Memory B cell (primary cell): Measurements from ENCODE around the gene MARK3.

Experiments used
- ATAC-seq: fragments of 150-1000 bp; cut with Tn5 transposase; 2 replicates; pipeline ENCODE4 v1.10.0; 2021; ENCODE audit warnings: low read depth, mild to moderate bottlenecking, moderate library complexity
- DNase-seq, 2 donors: peaks; one replicate each; pipeline ENCODE4 v3.0.0; 2022; ENCODE audit warnings: low spot score in 2 of 2
- H3K27ac Mint-ChIP-seq: one replicate; pipeline ENCODE4 v1.8.0; 2022; ENCODE audit warnings: mild to moderate bottlenecking, moderate library complexity, mixed read lengths
- H3K27me3 Mint-ChIP-seq: one replicate; pipeline ENCODE4 v1.8.0; 2022; ENCODE audit warnings: mixed read lengths
- H3K36me3 Mint-ChIP-seq: one replicate; pipeline ENCODE4 v1.8.0; 2022; ENCODE audit warnings: mild to moderate bottlenecking, mixed read lengths
- H3K4me1 Mint-ChIP-seq: one replicate; pipeline ENCODE4 v1.8.0; 2022; ENCODE audit warnings: mixed read lengths
- H3K4me3 Mint-ChIP-seq: one replicate; pipeline ENCODE4 v1.8.0; 2022; ENCODE audit warnings: mild to moderate bottlenecking, moderate library complexity, mixed read lengths
- H3K9me3 Mint-ChIP-seq: one replicate; pipeline ENCODE4 v1.8.0; 2022; ENCODE audit warnings: mixed read lengths

The MARK3 gene

GRCh38 chr14:103541709-103542604, 156.7 kb downstream of the MARK3 start:
- H3K36me3 Mint-ChIP-seq, result no peaks in the 10 kb centered on the region
- ATAC-seq (no peak), DNase-seq (no peak)
- H3K4me1 Mint-ChIP-seq, result peaks cover 7% of the 10 kb centered on the region
- H3K27ac Mint-ChIP-seq, result no peak overlapping the region
- no peaks in the 10 kb centered on the region for H3K9me3 Mint-ChIP-seq
- no peak overlapping the region for H3K4me3 Mint-ChIP-seq
- peaks cover 8% of the 10 kb centered on the region for H3K27me3 Mint-ChIP-seq

GRCh38 chr14:103542605-103543088, 157.4 kb downstream of the MARK3 start:
- H3K27me3 Mint-ChIP-seq, result peaks cover 8% of the 10 kb centered on the region
- no peaks in the 10 kb centered on the region for H3K36me3 Mint-ChIP-seq
- no peak overlapping the region for H3K27ac Mint-ChIP-seq
- ATAC-seq, result no peak
- DNase-seq, result no peak
- H3K4me1 Mint-ChIP-seq, result peaks cover 7% of the 10 kb centered on the region
- no peak overlapping the region for H3K4me3 Mint-ChIP-seq
- no peaks in the 10 kb centered on the region for H3K9me3 Mint-ChIP-seq

- peaks cover 8% of the 10 kb centered on the region for H3K27me3 Mint-ChIP-seq
- H3K27ac Mint-ChIP-seq, result no peak overlapping the region
- H3K9me3 Mint-ChIP-seq, result no peaks in the 10 kb centered on the region
- DNase-seq (no peak), ATAC-seq (no peak)
- H3K4me1 Mint-ChIP-seq, result peaks cover 7% of the 10 kb centered on the region
- no peaks in the 10 kb centered on the region for H3K36me3 Mint-ChIP-seq
- H3K4me3 Mint-ChIP-seq, result no peak overlapping the region
Observed at GRCh38 chr14:103543140-103543539, 157.9 kb downstream of the MARK3 start.

GRCh38 chr14:103543721-103544387, 158.6 kb downstream of the MARK3 start:
- Mint-ChIP-seq H3K4me3 (no peak overlapping the region), H3K36me3 (no peaks in the 10 kb centered on the region), H3K27ac (no peak overlapping the region), H3K9me3 (no peaks in the 10 kb centered on the region), H3K27me3 (peaks cover 8% of the 10 kb centered on the region), H3K4me1 (peaks cover 7% of the 10 kb centered on the region)
- DNase-seq (no peak), ATAC-seq (no peak)

- H3K4me3 Mint-ChIP-seq, result no peak overlapping the region
- no peak for ATAC-seq
- DNase-seq, result no peak
- peaks cover 6% of the 10 kb centered on the region for H3K27me3 Mint-ChIP-seq
- H3K4me1 Mint-ChIP-seq, result peaks cover 5% of the 10 kb centered on the region
- H3K36me3 Mint-ChIP-seq, result no peaks in the 10 kb centered on the region
- H3K9me3 Mint-ChIP-seq, result no peaks in the 10 kb centered on the region
- no peak overlapping the region for H3K27ac Mint-ChIP-seq
Observed at GRCh38 chr14:103544388-103545218, 159.4 kb downstream of the MARK3 start.

GRCh38 chr14:103545219-103545914, 160.2 kb downstream of the MARK3 start:
- no peak overlapping the region for H3K4me3 Mint-ChIP-seq

GRCh38 chr14:103545915-103546651, 160.9 kb downstream of the MARK3 start:
- no peaks in the 10 kb centered on the region for H3K36me3 Mint-ChIP-seq
- DNase-seq (no peak), ATAC-seq (no peak)
- peaks cover 6% of the 10 kb centered on the region for H3K27me3 Mint-ChIP-seq
- H3K4me3 Mint-ChIP-seq, result no peak overlapping the region
- no peak overlapping the region for H3K27ac Mint-ChIP-seq
- peaks cover 5% of the 10 kb centered on the region for H3K4me1 Mint-ChIP-seq
- no peaks in the 10 kb centered on the region for H3K9me3 Mint-ChIP-seq

More at GRCh38 chr14:103545219-103545914, 160.2 kb downstream of the MARK3 start:
- H3K27me3 Mint-ChIP-seq, result peaks cover 6% of the 10 kb centered on the region
- ATAC-seq, result no peak
- H3K27ac Mint-ChIP-seq, result no peak overlapping the region
- H3K4me1 Mint-ChIP-seq, result peaks cover 5% of the 10 kb centered on the region
- DNase-seq, result no peak
- no peaks in the 10 kb centered on the region for H3K9me3 Mint-ChIP-seq
- no peaks in the 10 kb centered on the region for H3K36me3 Mint-ChIP-seq

GRCh38 chr14:103546652-103547454, 161.6 kb downstream of the MARK3 start:
- H3K4me1 Mint-ChIP-seq, result peaks cover 5% of the 10 kb centered on the region
- peak; percentile 83 to 84 for DNase-seq
- H3K36me3 Mint-ChIP-seq, result no peaks in the 10 kb centered on the region
- H3K27ac Mint-ChIP-seq, result no peak overlapping the region
- ATAC-seq, result peak; percentile 88
- no peak overlapping the region for H3K4me3 Mint-ChIP-seq
- H3K27me3 Mint-ChIP-seq, result peaks cover 3% of the 10 kb centered on the region
- H3K9me3 Mint-ChIP-seq, result no peaks in the 10 kb centered on the region

GRCh38 chr14:103547455-103547940, 162.3 kb downstream of the MARK3 start:
- H3K36me3 Mint-ChIP-seq, result peaks cover 1% of the 10 kb centered on the region

GRCh38 chr14:103547941-103548462, 162.8 kb downstream of the MARK3 start:
- DNase-seq (no peak), ATAC-seq (no peak)
- Mint-ChIP-seq H3K4me1 (peaks cover 5% of the 10 kb centered on the region), H3K36me3 (peaks cover 2% of the 10 kb centered on the region), H3K27me3 (peaks cover 2% of the 10 kb centered on the region), H3K27ac (no peak overlapping the region), H3K4me3 (no peak overlapping the region), H3K9me3 (no peaks in the 10 kb centered on the region)

More at GRCh38 chr14:103547455-103547940, 162.3 kb downstream of the MARK3 start:
- no peaks in the 10 kb centered on the region for H3K9me3 Mint-ChIP-seq
- H3K4me1 Mint-ChIP-seq, result peaks cover 5% of the 10 kb centered on the region
- H3K27ac Mint-ChIP-seq, result no peak overlapping the region
- H3K27me3 Mint-ChIP-seq, result peaks cover 2% of the 10 kb centered on the region
- no peak for ATAC-seq
- H3K4me3 Mint-ChIP-seq, result no peak overlapping the region
- DNase-seq, result no peak

GRCh38 chr14:103548463-103549351, 163.5 kb downstream of the MARK3 start:
- Mint-ChIP-seq H3K9me3 (no peaks in the 10 kb centered on the region), H3K27me3 (peaks cover 2% of the 10 kb centered on the region), H3K4me1 (peaks cover 5% of the 10 kb centered on the region), H3K36me3 (peaks cover 2% of the 10 kb centered on the region), H3K4me3 (no peak overlapping the region), H3K27ac (no peak overlapping the region)
- DNase-seq (no peak), ATAC-seq (no peak)
